ENCODE results near the gene CATSPERE.

Gene CATSPERE

GRCh38 chr1:244536316-244536715, 75.2 kb downstream of the CATSPERE start:
- no peak for ATAC-seq
- no peak for TF ChIP-seq PATZ1 (CRISPR knock-in tag; IDR thresholded peaks at IDR 0.05; ENCODE audit: borderline replicate concordance)

- no peak for TF ChIP-seq GLIS3 (CRISPR knock-in tag; IDR thresholded peaks at IDR 0.05)
- TF ChIP-seq ZFP3 (CRISPR knock-in tag; IDR thresholded peaks at IDR 0.05), result no peak
- TF ChIP-seq CREB5 (CRISPR knock-in tag; IDR thresholded peaks at IDR 0.05; ENCODE audit: low read depth), result no peak
- no peak for TF ChIP-seq ZNF565 (CRISPR knock-in tag; conservative IDR thresholded peaks at IDR 0.05; ENCODE audit: low read depth)
- no peak for TF ChIP-seq ZNF70 (CRISPR knock-in tag; IDR thresholded peaks at IDR 0.05)
- no peak for TF ChIP-seq PPARA (CRISPR knock-in tag; IDR thresholded peaks at IDR 0.05; ENCODE audit: borderline replicate concordance)
- TF ChIP-seq BACH2 (CRISPR knock-in tag; IDR thresholded peaks at IDR 0.05; ENCODE audit: borderline replicate concordance), result no peak
- no peak for TF ChIP-seq TCF4 (CRISPR knock-in tag; IDR thresholded peaks at IDR 0.05; ENCODE audit: borderline replicate concordance)
- no peak for ATAC-seq
Measured at GRCh38 chr1:244545511-244545910, 84.4 kb downstream of the CATSPERE start.

- TF ChIP-seq BACH2 (CRISPR knock-in tag; IDR thresholded peaks at IDR 0.05; ENCODE audit: borderline replicate concordance), result no peak
- TF ChIP-seq CSRNP3 (CRISPR knock-in tag; IDR thresholded peaks at IDR 0.05), result no peak
- TF ChIP-seq OSR1 (CRISPR knock-in tag; IDR thresholded peaks at IDR 0.05), result no peak
- TF ChIP-seq RARB (CRISPR knock-in tag; IDR thresholded peaks at IDR 0.05), result no peak
- TF ChIP-seq TSHZ2 (CRISPR knock-in tag; IDR thresholded peaks at IDR 0.05), result no peak
- TF ChIP-seq TCF4 (CRISPR knock-in tag; IDR thresholded peaks at IDR 0.05; ENCODE audit: borderline replicate concordance), result no peak
- no peak for TF ChIP-seq ISL1 (CRISPR knock-in tag; IDR thresholded peaks at IDR 0.05)
- TF ChIP-seq PATZ1 (CRISPR knock-in tag; IDR thresholded peaks at IDR 0.05; ENCODE audit: borderline replicate concordance), result no peak
- TF ChIP-seq ARNTL (CRISPR knock-in tag; IDR thresholded peaks at IDR 0.05; ENCODE audit: borderline replicate concordance, low read depth), result no peak
- no peak for TF ChIP-seq TOX (CRISPR knock-in tag; IDR thresholded peaks at IDR 0.05; ENCODE audit: borderline replicate concordance)
- TF ChIP-seq ZFP3 (CRISPR knock-in tag; IDR thresholded peaks at IDR 0.05), result no peak
- no peak for TF ChIP-seq POU6F1 (CRISPR knock-in tag; IDR thresholded peaks at IDR 0.05; ENCODE audit: borderline replicate concordance, low read depth)
- no peak for TF ChIP-seq CREB5 (CRISPR knock-in tag; IDR thresholded peaks at IDR 0.05; ENCODE audit: low read depth)
- TF ChIP-seq ZNF8 (CRISPR knock-in tag; IDR thresholded peaks at IDR 0.05), result no peak
- ATAC-seq, result no peak
Measured at GRCh38 chr1:244548558-244549115, 87.6 kb downstream of the CATSPERE start.

Data from SK-N-SH treated with all-trans-retinoic acid at 6 μM for 48 hours (cell line).